Measurements from ENCODE around the gene CHPF.

- no peak for TF ChIP-seq CTCF (conservative IDR thresholded peaks at IDR 0.05; ENCODE audit: low read depth, low read length)
- no peak for TF ChIP-seq EZH2 (IDR thresholded peaks at IDR 0.05; ENCODE audit: low read length, unreplicated experiment)
- TF ChIP-seq EZH2phosphoT487 (IDR thresholded peaks at IDR 0.05; ENCODE audit: borderline replicate concordance, low read length): no peak
Observed at GRCh38 chr2:219531639-219532377, 11.8 kb downstream of the CHPF start.

Data from PC-3 (cell line).